GM12801 (cell line): ENCODE data around the gene BIVM.

Source experiments
- TF ChIP-seq, protein P1 (sequence below): IDR thresholded peaks from one replicate; pipeline ENCODE4 v1.5.1; 2011; ENCODE audit warnings: control low read depth; ENCODE audit not compliant: insufficient read length; ENCODE audit errors: extremely low read depth

Gene BIVM

DNA sequence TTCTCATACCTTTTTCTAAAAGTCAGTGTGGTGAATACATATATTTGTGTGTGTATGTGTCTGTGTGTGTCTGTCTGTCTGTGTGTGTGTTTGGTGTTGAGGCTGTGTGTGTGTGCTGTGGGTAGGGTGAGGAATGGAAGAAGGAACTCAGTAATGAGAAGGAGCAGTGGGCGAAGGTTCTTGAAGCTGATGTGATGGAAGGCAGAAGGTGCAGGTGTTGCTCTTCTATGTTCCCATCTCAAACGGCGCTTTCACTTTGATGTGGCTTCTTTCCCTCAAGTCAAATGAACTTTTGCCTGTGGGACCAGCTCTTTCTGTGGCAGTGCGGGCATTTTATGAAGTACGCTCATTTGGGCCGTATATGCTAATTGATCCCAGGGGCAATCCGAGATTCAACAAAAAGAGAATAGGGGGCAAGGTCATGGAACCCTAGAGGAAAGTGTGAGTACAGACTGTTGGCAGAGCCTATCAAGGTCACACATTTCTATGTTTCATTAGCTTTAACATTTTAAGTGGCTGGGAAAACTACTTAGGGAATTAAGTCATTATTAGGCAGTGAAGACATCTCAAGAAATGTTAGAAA lies 15.2 kb downstream of the BIVM start:
- TF ChIP-seq, protein P1, sequence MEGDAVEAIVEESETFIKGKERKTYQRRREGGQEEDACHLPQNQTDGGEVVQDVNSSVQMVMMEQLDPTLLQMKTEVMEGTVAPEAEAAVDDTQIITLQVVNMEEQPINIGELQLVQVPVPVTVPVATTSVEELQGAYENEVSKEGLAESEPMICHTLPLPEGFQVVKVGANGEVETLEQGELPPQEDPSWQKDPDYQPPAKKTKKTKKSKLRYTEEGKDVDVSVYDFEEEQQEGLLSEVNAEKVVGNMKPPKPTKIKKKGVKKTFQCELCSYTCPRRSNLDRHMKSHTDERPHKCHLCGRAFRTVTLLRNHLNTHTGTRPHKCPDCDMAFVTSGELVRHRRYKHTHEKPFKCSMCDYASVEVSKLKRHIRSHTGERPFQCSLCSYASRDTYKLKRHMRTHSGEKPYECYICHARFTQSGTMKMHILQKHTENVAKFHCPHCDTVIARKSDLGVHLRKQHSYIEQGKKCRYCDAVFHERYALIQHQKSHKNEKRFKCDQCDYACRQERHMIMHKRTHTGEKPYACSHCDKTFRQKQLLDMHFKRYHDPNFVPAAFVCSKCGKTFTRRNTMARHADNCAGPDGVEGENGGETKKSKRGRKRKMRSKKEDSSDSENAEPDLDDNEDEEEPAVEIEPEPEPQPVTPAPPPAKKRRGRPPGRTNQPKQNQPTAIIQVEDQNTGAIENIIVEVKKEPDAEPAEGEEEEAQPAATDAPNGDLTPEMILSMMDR, result no peak

DNA sequence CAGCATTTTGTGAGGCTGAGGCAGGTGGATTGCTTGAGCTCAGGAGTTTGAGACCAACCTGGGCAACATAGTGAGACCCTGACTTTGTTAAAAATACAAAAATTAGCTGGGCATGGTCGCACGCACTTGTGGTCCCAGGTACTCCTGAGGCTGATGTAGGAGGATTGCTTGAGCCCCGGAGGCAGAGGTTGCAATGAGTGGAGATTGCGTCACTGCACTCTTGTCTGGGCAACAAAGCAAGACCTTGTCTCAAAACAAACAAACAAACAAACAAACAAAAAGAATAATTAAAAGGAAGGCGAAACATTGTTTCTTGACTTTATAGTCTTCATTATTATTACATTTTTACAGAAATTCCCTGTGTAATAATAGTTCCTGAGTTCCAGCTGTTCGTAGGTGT lies 15.9 kb downstream of the BIVM start:
- TF ChIP-seq, protein P1, result no peak

DNA sequence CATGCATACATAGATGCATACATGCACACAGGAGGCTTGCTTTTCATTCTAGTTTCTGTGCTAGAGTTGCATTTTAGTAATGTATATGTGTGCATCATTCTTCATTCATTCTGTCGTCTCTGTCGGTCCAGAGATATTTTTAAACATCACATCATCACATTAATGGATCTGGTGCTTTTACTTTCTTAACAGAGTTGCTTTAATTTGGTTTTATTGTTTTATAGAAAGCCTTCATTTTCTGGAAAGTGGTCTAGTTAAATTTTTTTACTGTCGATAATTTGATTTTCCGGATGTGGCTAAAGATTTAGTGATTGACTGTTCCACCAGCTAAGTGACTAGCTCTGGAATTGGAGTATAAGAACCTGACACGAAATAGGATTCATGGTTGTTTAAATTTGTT lies 16.9 kb downstream of the BIVM start:
- TF ChIP-seq, protein P1, result no peak

DNA sequence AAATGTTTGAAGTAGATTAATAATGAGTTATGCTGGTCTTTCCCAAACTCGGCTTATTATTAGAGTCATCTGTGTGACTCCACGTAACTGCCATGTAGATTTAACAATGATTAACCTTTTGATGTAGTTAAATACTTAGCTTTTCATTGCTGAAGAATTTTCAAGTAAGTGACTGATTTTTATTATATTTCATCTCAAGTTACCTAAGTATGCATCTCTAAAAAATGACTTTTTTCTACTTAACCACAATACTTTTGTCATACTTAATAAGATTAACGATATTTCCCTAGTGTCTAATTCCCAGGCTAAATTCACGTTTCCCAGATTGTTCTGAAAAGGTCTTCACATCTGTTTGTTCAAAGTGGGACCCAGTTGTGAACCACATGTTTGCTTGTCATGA lies 17.8 kb downstream of the BIVM start:
- TF ChIP-seq, protein P1, result no peak

DNA sequence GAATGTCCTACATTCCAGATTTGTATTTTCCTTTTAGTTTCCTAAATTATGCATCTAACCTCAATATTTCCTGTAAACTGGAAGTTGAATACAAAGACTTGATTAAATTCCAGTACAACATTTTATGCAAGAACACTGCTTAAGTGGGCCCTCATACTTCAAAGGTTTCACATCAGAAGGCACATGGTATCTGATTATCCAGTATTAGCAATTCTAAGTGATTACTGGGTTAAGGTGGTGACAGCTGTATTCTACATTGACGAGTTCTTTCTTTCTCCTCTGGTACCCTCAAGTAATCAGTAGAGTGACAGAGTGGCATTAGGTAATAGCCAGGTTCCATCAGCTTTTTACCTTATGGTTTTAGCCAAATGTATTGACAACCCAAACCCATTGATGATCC lies 18.3 kb downstream of the BIVM start:
- TF ChIP-seq, protein P1, result no peak

DNA sequence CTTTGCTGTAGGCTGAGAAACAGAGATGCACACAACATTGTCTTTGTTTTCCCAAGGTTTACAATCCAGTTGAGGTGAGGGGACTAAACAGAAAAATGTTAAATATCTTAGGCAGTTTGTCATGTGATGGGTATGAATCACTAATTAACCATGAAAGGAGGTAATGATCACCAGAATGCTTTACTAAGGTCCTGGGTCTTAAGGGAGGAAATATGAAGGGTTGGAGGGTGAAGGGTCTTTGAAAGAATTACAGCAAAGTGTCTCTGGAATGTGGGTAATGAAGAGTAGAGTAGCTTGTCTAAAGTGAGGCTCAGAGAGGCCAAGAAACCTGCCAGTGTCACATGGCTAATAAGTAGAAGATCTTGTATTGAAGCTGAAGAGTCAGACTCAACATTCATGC lies 19.0 kb downstream of the BIVM start:
- TF ChIP-seq, protein P1, result no peak

DNA sequence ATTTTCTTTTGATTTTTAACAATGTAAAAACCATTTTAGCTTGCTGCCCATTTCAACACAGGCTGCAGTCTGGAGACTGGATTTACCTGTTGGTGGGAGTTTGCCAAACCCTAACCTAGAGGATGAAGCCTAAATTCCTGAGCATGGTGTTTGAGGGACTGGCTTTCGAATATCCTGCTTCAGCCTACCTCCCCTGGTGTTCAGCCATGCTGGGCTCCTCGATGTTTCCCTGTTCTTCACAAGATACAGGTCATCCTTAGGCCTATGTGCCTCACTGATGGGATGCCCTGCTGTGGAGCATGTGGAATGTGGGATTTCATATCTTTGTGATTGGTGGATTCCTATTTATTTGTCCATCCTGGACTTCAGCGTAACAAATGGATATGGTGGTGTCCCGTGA lies 26.5 kb downstream of the BIVM start:
- TF ChIP-seq, protein P1, result no peak
